NCI-H460 (cell line): ENCODE data around the gene MACROD2. TPM values are rescaled to one million over a fixed set of nuclear protein-coding genes. Genes with fewer than 3 reads are reported as not detected.

Source experiments
- DNase-seq: peaks from one replicate; pipeline ENCODE4 v3.0.0-alpha.2; 2016; ENCODE audit warnings: low read depth; ENCODE audit errors: extremely low read depth
- total RNA-seq: library from RNA; depleted of rRNA; stranded (reverse); fragments of >200 nt; shearing (Covaris generic); gene quantifications from 2 replicates; pipeline ENCODE4 v1.2.3, GENCODE V29; 2014

MACROD2 gene
- total RNA-seq, 1 experiment from 2014 or later, result 2.0 TPM

- DNase-seq, result no peak
Measured at GRCh38 chr20:15653396-15654207, 1658.3 kb downstream of the MACROD2 start.

- peak; percentile 44 for DNase-seq
Measured at GRCh38 chr20:15654208-15654649, 1658.9 kb downstream of the MACROD2 start.

DNA sequence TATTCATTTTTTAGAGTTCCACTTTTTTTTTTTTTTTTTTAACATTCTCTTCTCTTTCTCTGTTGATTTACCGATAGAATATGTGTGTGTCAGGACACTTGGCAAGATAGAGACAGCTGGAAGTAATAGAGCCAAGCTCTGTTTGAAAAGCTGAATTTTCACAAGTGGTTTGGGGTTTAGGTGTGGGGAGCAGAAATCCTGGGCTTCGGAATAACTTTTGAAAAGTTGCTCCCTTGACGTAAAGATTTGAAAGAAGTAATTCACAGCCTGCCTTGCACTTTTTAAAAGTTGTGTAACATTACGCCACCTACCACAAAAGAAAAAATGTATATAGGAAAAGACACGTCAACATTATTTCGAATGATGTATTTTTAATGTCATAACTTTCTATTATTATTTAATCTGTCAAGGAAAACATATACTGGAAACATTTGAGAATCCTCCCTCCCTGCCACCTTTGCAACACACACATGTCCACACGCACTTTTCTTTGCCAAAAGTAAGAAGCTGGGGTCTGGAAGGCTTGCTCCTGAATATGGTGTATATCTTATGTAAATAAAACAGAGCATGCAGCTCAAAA lies 1660.1 kb downstream of the MACROD2 start:
- DNase-seq, result no peak

DNA sequence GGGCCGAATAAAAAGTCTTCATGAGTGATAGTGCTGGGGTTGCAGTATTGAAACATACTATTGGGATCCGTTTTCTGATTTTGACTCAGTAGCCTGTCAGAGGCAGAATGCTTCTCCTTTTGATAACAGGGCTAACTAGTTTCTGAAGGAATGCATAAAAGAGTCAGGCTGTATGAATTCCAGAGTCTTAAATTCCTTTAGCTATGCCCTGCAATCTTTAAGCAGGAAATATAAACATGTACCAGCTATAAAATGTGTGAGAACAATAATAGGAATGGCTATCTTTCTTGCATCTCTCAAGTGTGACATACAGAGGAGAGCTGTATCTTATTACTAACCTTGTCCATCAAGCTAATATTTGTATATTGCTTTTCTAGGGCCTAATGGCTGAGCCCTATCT lies 1660.8 kb downstream of the MACROD2 start:
- DNase-seq, result no peak

DNA sequence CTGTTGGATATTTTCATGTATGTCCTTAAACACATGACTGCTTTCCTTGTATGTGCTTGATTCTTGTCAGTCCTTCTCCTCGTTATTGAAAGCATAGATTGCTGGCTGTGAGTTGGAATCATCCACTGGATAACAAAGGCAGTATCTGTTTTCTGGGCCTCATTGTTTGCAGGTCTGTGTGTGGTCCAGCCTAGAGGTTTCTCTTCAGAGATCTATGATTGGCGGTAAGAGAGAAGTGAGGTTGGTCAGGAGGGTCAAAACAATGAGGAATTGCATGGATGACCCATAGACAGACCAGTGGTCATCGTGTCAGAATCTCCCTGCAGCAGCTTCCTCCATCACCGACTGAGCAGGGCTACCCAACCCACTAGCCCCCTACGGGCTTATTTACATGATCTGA lies 1663.0 kb downstream of the MACROD2 start:
- no peak for DNase-seq

DNA sequence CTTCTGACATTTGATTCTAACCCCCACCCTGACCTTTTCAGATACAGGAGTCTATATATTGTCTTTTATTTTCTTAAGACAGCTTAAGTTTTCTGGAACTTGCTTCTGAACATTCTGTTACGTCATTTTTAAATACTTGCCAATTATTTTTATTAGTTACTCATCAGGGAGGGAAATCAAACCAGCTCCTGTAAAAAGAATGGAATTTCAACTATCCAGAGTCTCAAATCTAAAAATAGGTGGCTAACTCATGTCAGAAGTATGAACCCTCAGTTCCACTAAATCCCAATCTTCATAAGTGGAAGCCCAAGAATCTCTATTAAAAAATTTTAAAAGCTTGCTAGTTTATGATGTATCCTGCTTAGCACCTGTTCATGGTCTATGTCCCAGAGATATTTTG lies 1677.9 kb downstream of the MACROD2 start:
- no peak for DNase-seq

DNA sequence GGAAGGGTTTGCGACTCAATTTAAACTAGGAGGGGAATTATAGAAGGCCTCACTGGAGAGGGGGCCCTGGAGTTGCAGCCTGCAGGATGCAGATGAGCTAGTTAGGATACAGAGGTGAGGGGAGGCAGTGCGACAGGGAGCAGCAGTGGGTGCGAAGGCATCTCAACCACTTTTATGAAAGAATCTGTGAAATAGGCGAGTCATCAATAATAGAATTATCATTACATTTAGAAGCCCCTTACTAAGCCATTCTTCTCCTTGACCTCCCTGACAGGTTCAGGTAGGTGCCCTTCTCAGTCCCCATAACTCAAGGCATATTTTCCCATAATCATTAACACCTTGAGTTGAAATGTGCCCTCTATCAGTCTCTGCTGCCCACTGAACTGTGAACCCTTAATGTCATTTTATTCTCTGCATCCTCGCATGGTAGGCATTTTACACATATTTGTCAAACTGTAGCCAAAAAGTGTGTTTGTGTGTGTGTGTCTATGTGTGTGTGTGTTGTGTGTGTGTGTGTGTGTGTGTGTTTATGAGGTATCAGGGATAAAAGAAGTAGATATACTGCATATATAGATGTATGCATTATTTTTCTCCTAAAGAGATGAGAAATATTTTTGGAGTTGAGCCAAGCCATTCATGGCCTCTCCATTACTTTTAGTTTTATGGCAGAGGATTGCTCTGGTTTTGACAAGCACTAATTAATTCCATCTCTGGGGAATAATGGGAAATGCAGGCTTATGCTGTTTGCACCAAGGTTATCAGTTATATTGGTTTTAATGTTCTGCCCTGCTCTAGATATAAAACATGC lies 1679.1 kb downstream of the MACROD2 start:
- DNase-seq, result no peak

GRCh38 chr20:15675061-15675514 lies 1679.8 kb downstream of the MACROD2 start:
- no peak for DNase-seq

- DNase-seq, result no peak
Measured at GRCh38 chr20:15675813-15676484, 1680.6 kb downstream of the MACROD2 start.

DNA sequence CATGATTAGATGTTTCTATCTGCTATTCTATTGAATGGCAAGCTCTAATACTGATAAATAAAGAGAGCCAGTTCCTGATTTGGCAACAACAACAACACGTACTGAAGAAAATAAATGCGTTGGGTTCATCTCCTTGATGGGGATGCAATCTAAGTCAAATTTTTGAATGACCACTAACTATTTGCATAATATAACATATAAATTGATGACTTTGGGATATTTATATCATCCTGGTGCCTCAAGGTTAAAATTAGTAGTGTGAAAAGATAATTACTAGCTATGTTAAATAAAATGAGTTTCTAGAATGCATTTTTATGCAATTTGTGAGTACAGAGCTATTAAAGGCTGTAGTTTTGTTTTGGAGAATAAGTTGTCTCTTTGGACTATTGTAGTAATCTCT lies 1681.5 kb downstream of the MACROD2 start:
- DNase-seq, result no peak

DNA sequence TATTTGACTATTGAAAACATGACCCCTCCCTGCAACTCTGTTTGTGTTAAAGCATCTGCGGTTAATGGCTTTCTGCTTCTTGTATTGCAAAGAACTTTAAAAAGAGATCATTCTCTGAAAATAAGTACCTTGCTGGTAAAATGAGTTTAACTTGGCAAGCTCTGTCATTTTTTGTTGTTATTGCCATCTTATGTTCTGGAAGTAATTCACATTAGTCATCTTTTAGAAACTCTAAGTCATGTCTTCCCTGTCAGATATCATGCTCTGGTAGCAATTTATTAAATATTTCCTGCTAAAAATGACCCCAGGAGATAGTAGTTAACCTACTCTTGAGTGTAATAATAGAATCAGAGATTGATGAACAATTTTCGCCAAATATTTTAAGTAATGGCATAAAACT lies 1687.4 kb downstream of the MACROD2 start:
- no peak for DNase-seq

DNA sequence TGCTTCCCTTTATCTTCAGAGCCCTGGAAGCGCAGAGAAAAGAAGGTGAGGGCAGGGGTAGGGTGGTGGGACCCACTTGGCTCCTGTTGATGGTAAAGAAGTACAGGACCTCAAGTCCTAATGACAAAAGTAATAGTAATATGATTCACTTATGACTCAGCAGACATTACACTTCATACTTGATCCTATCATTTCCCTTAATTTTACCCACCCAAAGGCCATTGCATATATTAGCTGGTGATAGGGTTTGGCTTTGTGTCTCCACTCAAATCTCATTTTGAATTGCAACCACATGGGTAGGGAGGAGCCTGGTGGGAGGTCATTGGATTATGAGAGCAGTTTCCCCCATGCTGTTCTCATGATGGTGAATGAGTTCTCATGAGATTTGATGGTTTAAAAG lies 1697.3 kb downstream of the MACROD2 start:
- no peak for DNase-seq

DNA sequence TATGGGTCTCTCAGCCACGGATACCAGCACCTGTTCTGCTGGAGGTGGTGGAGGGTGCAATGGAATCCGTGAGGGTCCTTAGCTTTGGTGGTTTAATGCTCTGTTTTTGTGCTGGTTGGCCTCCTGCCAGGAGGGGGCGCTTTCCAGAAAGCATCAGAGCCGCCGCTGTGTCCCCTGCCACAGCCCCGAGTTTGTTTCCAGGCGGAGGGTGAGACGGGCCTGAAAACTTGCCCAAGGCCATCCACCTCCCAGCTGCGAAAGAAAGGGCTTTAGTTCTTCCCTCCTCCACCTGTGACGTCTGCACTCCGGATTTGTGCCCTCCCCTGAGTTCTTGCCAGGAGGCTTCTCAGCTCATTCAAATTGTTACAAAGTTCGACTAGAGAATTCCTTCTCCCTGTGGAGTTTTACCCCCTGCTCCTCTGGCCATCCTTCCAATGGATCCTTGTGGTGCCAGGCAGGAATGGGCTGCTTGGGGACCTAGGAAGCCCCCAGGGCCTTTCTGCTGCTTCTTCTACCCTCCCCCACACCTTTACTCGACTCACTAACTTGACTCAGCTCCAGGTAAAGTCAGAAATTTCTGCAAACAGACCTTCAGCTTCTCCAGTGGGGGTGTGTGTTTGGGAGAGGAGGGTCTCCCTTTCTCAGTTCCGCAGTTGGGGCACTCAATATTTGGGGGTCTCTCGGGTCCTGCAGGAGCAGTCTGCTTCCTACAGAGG lies 1704.3 kb downstream of the MACROD2 start:
- peak; percentile 26 for DNase-seq

DNA sequence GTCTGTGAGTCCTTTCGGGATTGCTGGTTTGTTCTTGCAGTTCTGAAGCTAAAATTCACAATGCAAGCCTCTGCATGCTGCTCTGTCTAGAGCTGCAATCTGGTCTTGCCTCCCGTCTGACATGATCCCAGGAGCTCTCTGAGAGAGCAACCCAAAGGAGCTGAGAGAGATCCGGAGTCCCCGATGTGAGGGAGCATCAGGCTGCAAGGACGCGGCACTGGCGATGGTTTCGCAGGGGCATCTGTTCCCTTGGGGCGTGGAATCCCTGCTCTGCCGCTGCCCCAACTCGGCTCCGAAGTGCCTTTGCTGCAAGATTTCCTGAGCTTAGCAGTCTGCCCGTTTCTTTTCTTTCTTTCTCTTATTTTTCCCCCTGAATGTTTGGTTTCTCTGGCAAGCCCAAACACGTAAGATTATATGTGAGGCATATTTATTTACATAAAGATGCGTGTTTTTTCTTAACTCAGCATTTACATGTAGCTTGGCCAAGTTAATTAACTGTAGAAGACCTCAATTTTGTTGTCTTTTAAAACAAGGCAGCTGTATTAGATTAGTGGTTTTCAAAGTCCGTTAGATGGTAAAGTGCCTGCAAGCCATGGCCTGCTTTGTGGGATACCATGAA lies 1704.9 kb downstream of the MACROD2 start:
- no peak for DNase-seq

GRCh38 chr20:15702161-15702560 lies 1706.8 kb downstream of the MACROD2 start:
- no peak for DNase-seq

- peak; percentile 62 for DNase-seq
Measured at GRCh38 chr20:15703171-15703911, 1708.0 kb downstream of the MACROD2 start.

DNA sequence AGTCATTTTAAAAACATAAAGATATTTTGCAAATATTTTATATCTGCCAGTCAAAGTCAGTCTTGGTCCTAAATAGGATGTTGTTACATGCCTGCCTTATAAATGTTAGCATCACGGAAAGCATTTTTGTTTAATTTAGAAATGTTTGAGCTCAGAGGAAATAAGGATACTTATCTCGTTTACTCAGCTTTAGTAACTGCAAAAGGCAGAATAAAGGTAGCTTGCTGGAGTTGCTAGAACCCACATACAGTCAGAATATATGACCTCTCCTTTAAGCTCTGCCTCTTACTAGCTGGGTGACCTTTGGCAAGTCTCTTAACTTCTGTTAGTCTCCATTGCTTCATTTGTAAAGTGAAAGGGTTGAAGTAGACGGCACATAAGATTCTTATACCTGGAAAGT lies 1710.7 kb downstream of the MACROD2 start:
- DNase-seq, result no peak

GRCh38 chr20:15706719-15707118 lies 1711.4 kb downstream of the MACROD2 start:
- no peak for DNase-seq

- DNase-seq, result no peak
Measured at GRCh38 chr20:15708984-15709598, 1713.8 kb downstream of the MACROD2 start.
